K562 (cell line): ENCODE data around the gene DTYMK. TPM values are rescaled to one million over a fixed set of nuclear protein-coding genes. Genes with fewer than 3 reads are reported as not detected.

ENCODE experiments used
- EP300 ChIP-seq: IDR thresholded peaks from 2 replicates; pipeline ENCODE4 v1.6.1; 2012; ENCODE audit warnings: low read length, improper control_type of control experiment
- KLF6 ChIP-seq: fragments of 250-450 bp; sonication (Bioruptor Pico); IDR thresholded peaks from 2 replicates; pipeline ENCODE4 v1.4.0; 2020; ENCODE audit warnings: mild to moderate bottlenecking, moderate library complexity, borderline replicate concordance
- MEF2D ChIP-seq: conservative IDR thresholded peaks from 2 replicates; pipeline ENCODE4 v1.6.1; 2016; ENCODE audit warnings: low read depth, missing genetic modification characterization, missing compliant biosample characterization
- NCOA6 ChIP-seq: fragments of 450-650 bp; IDR thresholded peaks from 2 replicates; pipeline ENCODE4 v1.6.1; 2017; ENCODE audit warnings: mild to moderate bottlenecking
- TFE3 ChIP-seq: fragments of 450-650 bp; formaldehyde crosslinking; IDR thresholded peaks from 2 replicates; pipeline ENCODE4 v1.4.0; 2020; ENCODE audit warnings: mild to moderate bottlenecking, mixed read lengths
- UBTF ChIP-seq, 2 experiments: IDR thresholded peaks; 2 replicates each; pipeline ENCODE4 v1.6.1; 2012; ENCODE audit warnings: improper control_type of control experiment in 2 of 2, low read depth in 2 of 2, low read length in 2 of 2, borderline replicate concordance in 1 of 2
- ZNF77 ChIP-seq: fragments of 250-450 bp; sonication (Bioruptor Pico); IDR thresholded peaks from 2 replicates; pipeline ENCODE4 v1.5.0; 2020
- polyA plus RNA-seq, 8 experiments: library from polyadenylated mRNA; depleted of rRNA in 4 of 8; stranded (reverse) in 5 of 8; unstranded in 3 of 8; fragments of >200 nt; fragmentation: Nextera tagmentation in 2 of 8; fragmentation: Illumina TruSeq in 1 of 8; extraction: Ambion mirVana in 2 of 8; extraction: Trizol in 1 of 8; gene quantifications; 2 replicates each; pipeline versions ENCODE4 v1.2.1 to v1.2.3, GENCODE V29; 2011 to 2014; ENCODE audit warnings: inconsistent platforms in 1 of 8, missing spikeins in 1 of 8
- total RNA-seq, 7 experiments: library from RNA; depleted of rRNA in 6 of 7; stranded (reverse); fragments of >200 nt in 6 of 7; fragmentation: Illumina TruSeq in 2 of 7; extraction: Trizol in 2 of 7; gene quantifications; 2 replicates each; pipeline versions ENCODE4 v1.2.1 to v1.2.3, GENCODE V29; 2011 to 2021; ENCODE audit warnings: low replicate concordance in 1 of 7
- TF ChIP-seq, protein P1 (sequence below): sonication (generic); formaldehyde crosslinking; IDR thresholded peaks from 2 replicates; pipeline ENCODE4 v1.8.1; 2023; ENCODE audit warnings: mild to moderate bottlenecking, missing genetic modification reagents, moderate library complexity

Gene DTYMK
- total and polyA plus RNA-seq, 9 of the 15 experiments (the other 6 are each of a cell fraction or from before 2014, with no cell fraction given), result 8.2 to 85.0 (median 47.9) TPM

GRCh38 chr2:241701149-241701398, 14.5 kb upstream of the DTYMK start (continued):
- no peak for TF ChIP-seq TFE3 (CRISPR knock-in tag)
- no peak for TF ChIP-seq ZNF77 (CRISPR knock-in tag)
- no peak for TF ChIP-seq KLF6 (CRISPR knock-in tag)
- TF ChIP-seq NCOA6, result no peak
- no peak for TF ChIP-seq UBTF (IDR thresholded peaks at IDR 0.05; ENCODE audit: borderline replicate concordance in 1 of 2, low read depth in 2 of 2, low read length in 2 of 2)
- TF ChIP-seq, protein P1, sequence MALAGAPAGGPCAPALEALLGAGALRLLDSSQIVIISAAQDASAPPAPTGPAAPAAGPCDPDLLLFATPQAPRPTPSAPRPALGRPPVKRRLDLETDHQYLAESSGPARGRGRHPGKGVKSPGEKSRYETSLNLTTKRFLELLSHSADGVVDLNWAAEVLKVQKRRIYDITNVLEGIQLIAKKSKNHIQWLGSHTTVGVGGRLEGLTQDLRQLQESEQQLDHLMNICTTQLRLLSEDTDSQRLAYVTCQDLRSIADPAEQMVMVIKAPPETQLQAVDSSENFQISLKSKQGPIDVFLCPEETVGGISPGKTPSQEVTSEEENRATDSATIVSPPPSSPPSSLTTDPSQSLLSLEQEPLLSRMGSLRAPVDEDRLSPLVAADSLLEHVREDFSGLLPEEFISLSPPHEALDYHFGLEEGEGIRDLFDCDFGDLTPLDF, result peak; percentile 3; the same call in 1 of the 2 replicates
- no peak for TF ChIP-seq EP300
- no peak for TF ChIP-seq MEF2D (tag)
